RWPE2 (cell line): ENCODE measurements around the gene CCNF.

ENCODE experiments used
- ATAC-seq: fragments of 200-7000 bp; cut with Tn5 transposase; 3 replicates; pipeline ENCODE4 v1.9.1; 2021; ENCODE audit warnings: low read depth
- DNase-seq: peaks from one replicate; pipeline ENCODE4 v3.0.0-alpha.2; 2020; ENCODE audit warnings: low spot score
- H3K27ac ChIP-seq: fragments of 450-650 bp; 2 replicates; pipeline ENCODE4 v1.5.1; 2017; ENCODE audit warnings: mild to moderate bottlenecking; ENCODE audit not compliant: poor library complexity, severe bottlenecking
- H3K27me3 ChIP-seq: fragments of 250-450 bp; sonication (Bioruptor Pico); 2 replicates; pipeline ENCODE4 v1.5.1; 2021; ENCODE audit warnings: mild to moderate bottlenecking, moderate library complexity; ENCODE audit not compliant: insufficient read depth, poor library complexity, severe bottlenecking
- H3K36me3 ChIP-seq: fragments of 250-450 bp; sonication (Bioruptor Pico); 2 replicates; pipeline ENCODE4 v1.5.1; 2020; ENCODE audit warnings: low read depth, mild to moderate bottlenecking, moderate library complexity
- H3K4me1 ChIP-seq: fragments of 250-450 bp; sonication (Bioruptor Pico); 2 replicates; pipeline ENCODE4 v1.5.1; 2021; ENCODE audit warnings: mild to moderate bottlenecking, moderate library complexity; ENCODE audit not compliant: insufficient read depth, poor library complexity, severe bottlenecking
- H3K4me3 ChIP-seq: fragments of 250-450 bp; sonication (Bioruptor Pico); 2 replicates; pipeline ENCODE4 v1.5.1; 2021; ENCODE audit warnings: mild to moderate bottlenecking, moderate library complexity; ENCODE audit not compliant: severe bottlenecking
- H3K9me3 ChIP-seq: fragments of 250-450 bp; sonication (Bioruptor Pico); 2 replicates; pipeline ENCODE4 v1.5.1; 2021; ENCODE audit warnings: mild to moderate bottlenecking, moderate library complexity; ENCODE audit not compliant: severe bottlenecking
- TF ChIP-seq, protein P1 (sequence below): fragments of 450-650 bp; IDR thresholded peaks from one replicate; pipeline ENCODE4 v1.5.1; 2017; ENCODE audit warnings: mild to moderate bottlenecking, moderate library complexity; ENCODE audit not compliant: poor library complexity, severe bottlenecking

The CCNF gene

DNA sequence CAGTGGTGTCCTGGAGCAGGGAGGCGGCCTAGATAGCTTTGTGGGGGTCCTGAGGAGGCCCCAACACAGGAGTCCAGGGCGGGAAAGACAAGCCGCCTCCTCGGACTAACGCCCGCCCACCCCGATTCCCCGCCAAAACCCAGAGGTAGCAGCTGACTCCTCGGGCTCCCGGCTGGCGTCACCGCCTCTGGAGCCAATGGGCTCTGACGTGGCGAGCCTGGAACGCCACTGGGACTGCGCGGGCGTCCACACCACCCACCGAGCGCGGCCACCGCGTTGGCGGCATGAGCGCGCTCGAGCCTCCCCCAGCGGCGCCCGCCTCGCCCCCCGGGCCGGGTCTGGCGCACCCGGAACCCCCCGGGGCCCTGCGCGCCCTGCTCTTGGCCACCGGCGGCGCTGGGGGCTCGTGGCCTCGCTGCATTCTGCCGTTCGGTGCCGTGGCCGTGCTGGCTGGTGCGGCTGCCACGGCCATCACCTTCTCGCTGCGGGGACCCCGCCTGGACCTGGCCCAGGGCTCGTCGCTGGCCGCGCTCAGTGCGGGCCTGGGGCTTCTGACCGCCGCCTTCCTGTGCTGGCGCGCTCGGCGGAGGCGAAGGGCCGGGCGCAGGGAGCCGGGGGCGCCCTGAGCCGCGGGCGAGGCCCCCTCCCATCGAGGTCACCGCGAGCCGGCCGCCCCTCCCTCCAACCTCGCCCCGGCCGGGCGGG is 38.4 kb downstream of the CCNF start:
- Histone ChIP-seq H3K36me3 (no peaks in the 10 kb centered on the region), H3K27ac (peak overlapping the region; percentile 26), H3K4me3 (peak overlapping the region; percentile 52), H3K4me1 (no peaks in the 10 kb centered on the region), H3K27me3 (peaks cover 6% of the 10 kb centered on the region), H3K9me3 (no peaks in the 10 kb centered on the region)
- TF ChIP-seq, protein P1, sequence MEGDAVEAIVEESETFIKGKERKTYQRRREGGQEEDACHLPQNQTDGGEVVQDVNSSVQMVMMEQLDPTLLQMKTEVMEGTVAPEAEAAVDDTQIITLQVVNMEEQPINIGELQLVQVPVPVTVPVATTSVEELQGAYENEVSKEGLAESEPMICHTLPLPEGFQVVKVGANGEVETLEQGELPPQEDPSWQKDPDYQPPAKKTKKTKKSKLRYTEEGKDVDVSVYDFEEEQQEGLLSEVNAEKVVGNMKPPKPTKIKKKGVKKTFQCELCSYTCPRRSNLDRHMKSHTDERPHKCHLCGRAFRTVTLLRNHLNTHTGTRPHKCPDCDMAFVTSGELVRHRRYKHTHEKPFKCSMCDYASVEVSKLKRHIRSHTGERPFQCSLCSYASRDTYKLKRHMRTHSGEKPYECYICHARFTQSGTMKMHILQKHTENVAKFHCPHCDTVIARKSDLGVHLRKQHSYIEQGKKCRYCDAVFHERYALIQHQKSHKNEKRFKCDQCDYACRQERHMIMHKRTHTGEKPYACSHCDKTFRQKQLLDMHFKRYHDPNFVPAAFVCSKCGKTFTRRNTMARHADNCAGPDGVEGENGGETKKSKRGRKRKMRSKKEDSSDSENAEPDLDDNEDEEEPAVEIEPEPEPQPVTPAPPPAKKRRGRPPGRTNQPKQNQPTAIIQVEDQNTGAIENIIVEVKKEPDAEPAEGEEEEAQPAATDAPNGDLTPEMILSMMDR: peak; percentile 14
- DNase-seq: no peak
- ATAC-seq: peak; percentile 63

DNA sequence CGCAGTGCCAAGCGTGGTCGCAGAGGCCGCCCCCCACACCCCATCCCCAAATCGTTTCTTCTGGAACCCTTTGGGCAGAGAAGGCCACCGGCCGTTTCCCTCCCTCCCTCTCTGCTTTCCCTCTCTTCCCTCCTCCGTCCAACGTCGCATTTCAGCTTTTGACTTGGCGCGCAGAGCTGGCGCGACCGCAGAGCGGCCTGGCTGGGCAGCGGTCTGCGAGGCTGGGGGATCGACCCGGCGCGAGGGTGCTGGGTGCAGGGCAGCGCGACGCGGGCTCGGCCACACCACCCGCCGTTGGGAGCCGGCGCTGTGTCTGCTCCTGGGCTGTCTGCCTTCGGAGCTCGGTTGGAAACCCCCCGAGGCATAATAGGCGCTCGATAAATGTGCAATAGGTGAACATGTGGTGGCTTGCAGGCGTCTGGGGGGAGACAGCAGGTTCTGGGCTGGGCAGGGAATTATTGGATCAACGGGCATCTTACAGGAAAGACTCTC is 39.0 kb downstream of the CCNF start:
- no peak for DNase-seq
- Histone ChIP-seq H3K4me1 (no peaks in the 10 kb centered on the region), H3K36me3 (no peaks in the 10 kb centered on the region), H3K4me3 (peak overlapping the region; percentile 52), H3K9me3 (no peaks in the 10 kb centered on the region), H3K27me3 (peaks cover 6% of the 10 kb centered on the region), H3K27ac (peak overlapping the region; percentile 26)
- ATAC-seq: peak; percentile 34
- TF ChIP-seq, protein P1: no peak

DNA sequence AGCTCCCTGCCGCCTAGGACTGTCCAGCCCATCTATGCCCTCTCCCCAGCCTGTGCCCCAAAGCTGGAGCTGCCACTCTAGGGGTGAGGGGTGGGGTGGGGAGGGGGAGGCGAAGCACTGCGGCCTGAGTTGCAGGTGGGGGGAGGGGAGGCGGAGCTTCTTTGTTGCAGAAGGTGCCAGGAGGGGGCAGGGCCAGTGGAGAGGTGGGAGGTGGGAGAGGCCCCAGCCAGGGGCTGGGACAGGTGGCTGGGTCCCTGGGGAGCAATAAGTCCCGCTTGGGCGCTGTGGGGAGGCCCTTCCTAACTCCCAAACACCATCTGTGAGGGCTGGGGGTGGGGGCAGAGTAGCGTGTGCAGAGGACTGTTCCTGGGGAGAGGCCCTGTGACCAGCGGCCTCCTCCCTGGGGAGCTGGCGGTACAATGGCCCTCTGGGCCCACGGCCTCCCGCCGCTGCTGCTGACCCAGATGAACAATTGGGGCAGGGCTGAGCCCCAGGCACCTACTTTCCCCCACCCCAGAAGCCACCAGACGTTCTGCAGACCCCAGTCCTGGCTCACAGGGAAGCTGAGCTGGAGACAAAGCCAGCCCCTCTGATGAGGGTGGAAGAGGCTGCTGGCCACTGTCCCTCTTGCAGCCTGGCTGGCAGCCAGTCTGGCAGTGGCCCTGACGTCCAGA is 39.6 kb downstream of the CCNF start:
- TF ChIP-seq, protein P1: no peak
- Histone ChIP-seq H3K4me3 (peak overlapping the region; percentile 52), H3K9me3 (no peaks in the 10 kb centered on the region), H3K27ac (no peak overlapping the region), H3K27me3 (peaks cover 6% of the 10 kb centered on the region), H3K4me1 (no peaks in the 10 kb centered on the region), H3K36me3 (no peaks in the 10 kb centered on the region)
- DNase-seq (no peak), ATAC-seq (no peak; the same call in 2 of the 3 replicates)

DNA sequence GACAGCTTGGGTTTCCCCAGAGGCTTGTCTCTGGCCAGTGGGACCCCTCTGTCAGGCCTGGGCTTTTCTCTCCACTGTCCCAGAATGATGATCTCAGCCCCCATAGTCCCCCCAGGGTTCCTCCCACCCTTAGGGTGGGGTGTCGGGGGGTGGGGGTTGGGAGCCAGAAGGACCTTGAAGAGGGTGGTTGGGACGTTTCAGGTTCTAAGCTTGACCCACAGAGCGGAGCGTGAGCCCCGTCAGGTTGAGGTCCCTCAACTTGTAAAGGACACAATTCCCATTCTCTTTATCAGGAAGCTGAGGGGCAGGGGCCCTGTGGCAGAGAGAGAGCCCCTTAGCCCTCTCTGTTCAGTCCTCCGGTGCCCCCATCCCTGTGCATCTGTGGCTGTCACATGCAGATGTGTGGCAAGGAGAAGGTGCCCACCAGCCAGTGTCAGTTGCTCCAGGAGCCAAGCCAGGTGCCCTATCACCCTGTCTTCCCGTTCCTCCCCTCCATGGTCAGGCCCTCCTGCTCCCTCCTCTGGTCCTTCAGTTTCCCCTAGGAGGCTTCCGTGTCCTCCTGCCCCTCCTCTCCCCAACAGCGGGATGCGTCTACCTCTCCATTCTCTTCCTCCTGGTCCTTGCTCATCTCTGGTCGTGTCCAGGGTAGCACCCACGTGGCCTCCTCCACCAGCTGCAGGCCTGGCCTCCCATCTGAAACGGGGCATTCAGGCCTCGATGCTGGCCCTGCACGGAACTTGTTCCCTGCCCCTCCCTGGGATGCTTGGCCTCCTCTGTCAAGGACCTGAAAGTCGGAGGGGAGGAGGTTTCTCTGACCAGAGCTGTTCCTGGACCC is 40.4 kb downstream of the CCNF start:
- H3K4me3 ChIP-seq: no peak overlapping the region
- TF ChIP-seq, protein P1: no peak
- no peaks in the 10 kb centered on the region for H3K9me3 ChIP-seq
- H3K4me1 ChIP-seq: no peaks in the 10 kb centered on the region
- ATAC-seq (no peak), DNase-seq (no peak)
- no peaks in the 10 kb centered on the region for H3K36me3 ChIP-seq
- peaks cover 6% of the 10 kb centered on the region for H3K27me3 ChIP-seq
- no peak overlapping the region for H3K27ac ChIP-seq
